ENCODE data around the gene SMC1A. TPM values are rescaled to one million over a fixed set of nuclear protein-coding genes. Genes with fewer than 3 reads are reported as not detected.
"Not testable (repeated sequence)": the region's sequence is repeated elsewhere in the genome, so short reads cannot be mapped to it uniquely, and the experiment has no call there.

Gene SMC1A
- total RNA-seq, 1 experiment from 2014 or later, result 15.7 TPM

GRCh38 chrX:53376888-53377287 lies 45.6 kb downstream of the SMC1A start:
- Histone ChIP-seq H3K27me3 (ENCODE audit: low read length) (no peaks in the 10 kb centered on the region), H3K9ac (ENCODE audit: low read length) (no peak overlapping the region), H2AFZ (ENCODE audit: low read length) (no peak overlapping the region), H4K20me1 (ENCODE audit: insufficient read depth, low read depth, low read length) (no peaks in the 10 kb centered on the region), H3K36me3 (ENCODE audit: insufficient read depth, low read length) (no peaks in the 10 kb centered on the region), H3K4me1 (ENCODE audit: low read length) (no peaks in the 10 kb centered on the region), H3K79me2 (ENCODE audit: low read length) (no peaks in the 10 kb centered on the region), H3K9me3 (ENCODE audit: low read length) (no peaks in the 10 kb centered on the region), H3K4me2 (ENCODE audit: low read depth, low read length, poor library complexity, severe bottlenecking) (no peak overlapping the region), H3K4me3 (ENCODE audit: low read length) (no peak overlapping the region), H3K27ac (ENCODE audit: low read length) (no peak overlapping the region), H3K9me2 (replicated peaks; ENCODE audit: insufficient read depth, low read length) (no peaks in the 10 kb centered on the region)
- no peak for DNase-seq

GRCh38 chrX:53374923-53375322 lies 47.5 kb downstream of the SMC1A start:
- H3K4me2 ChIP-seq (ENCODE audit: low read depth, low read length, poor library complexity, severe bottlenecking), result no peak overlapping the region
- no peak overlapping the region for H3K27ac ChIP-seq (ENCODE audit: low read length)

DNA sequence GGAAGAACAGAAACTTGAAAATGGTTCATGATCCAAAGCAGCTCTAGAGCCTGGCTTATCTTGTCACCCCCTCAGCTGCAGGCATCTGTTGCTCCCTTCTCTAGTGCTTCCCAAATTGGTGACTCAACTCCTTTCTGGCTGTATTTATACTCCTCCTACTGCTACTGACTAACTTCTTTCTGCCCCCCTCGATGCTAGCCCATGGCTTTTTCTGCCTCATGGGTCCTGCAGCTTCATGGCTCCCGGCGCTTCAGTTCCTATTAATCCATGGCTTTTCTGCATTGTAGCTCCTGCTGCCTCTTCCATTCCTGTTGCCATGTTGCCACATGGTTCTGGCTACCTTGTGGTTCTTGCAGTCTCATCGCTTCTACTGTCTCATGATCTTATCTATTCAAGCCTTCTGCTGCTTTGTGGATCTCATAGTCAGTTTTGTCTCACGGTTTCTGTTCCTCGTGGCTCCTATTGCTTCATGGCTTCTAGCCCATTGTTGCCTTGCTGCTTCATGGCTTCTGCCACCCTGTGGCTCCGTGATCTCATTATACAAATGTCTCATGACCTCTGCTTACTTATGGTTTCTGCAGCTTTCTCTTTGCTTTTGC lies 48.1 kb downstream of the SMC1A start:
- no peak overlapping the region for H3K27ac ChIP-seq (ENCODE audit: low read length)
- H4K20me1 ChIP-seq (ENCODE audit: insufficient read depth, low read depth, low read length), result no peaks in the 10 kb centered on the region
- H3K9me2 ChIP-seq (replicated peaks; ENCODE audit: insufficient read depth, low read length), result no peaks in the 10 kb centered on the region
- DNase-seq, result peak; percentile 44
- H3K4me2 ChIP-seq (ENCODE audit: low read depth, low read length, poor library complexity, severe bottlenecking), result no peak overlapping the region
- no peak overlapping the region for H3K4me3 ChIP-seq (ENCODE audit: low read length)
- no peaks in the 10 kb centered on the region for H3K79me2 ChIP-seq (ENCODE audit: low read length)
- H3K4me1 ChIP-seq (ENCODE audit: low read length), result no peaks in the 10 kb centered on the region
- H3K27me3 ChIP-seq (ENCODE audit: low read length), result no peaks in the 10 kb centered on the region
- no peaks in the 10 kb centered on the region for H3K36me3 ChIP-seq (ENCODE audit: insufficient read depth, low read length)
- H2AFZ ChIP-seq (ENCODE audit: low read length), result no peak overlapping the region
- no peaks in the 10 kb centered on the region for H3K9me3 ChIP-seq (ENCODE audit: low read length)
- H3K9ac ChIP-seq (ENCODE audit: low read length), result no peak overlapping the region

More at GRCh38 chrX:53374923-53375322, 47.5 kb downstream of the SMC1A start:
- no peaks in the 10 kb centered on the region for H3K79me2 ChIP-seq (ENCODE audit: low read length)
- H3K27me3 ChIP-seq (ENCODE audit: low read length), result no peaks in the 10 kb centered on the region
- no peaks in the 10 kb centered on the region for H3K9me2 ChIP-seq (replicated peaks; ENCODE audit: insufficient read depth, low read length)
- H3K4me1 ChIP-seq (ENCODE audit: low read length), result no peaks in the 10 kb centered on the region
- H3K9me3 ChIP-seq (ENCODE audit: low read length), result no peaks in the 10 kb centered on the region
- H3K9ac ChIP-seq (ENCODE audit: low read length), result no peak overlapping the region
- DNase-seq, result no peak
- H3K4me3 ChIP-seq (ENCODE audit: low read length), result no peak overlapping the region
- no peaks in the 10 kb centered on the region for H4K20me1 ChIP-seq (ENCODE audit: insufficient read depth, low read depth, low read length)
- no peak overlapping the region for H2AFZ ChIP-seq (ENCODE audit: low read length)
- H3K36me3 ChIP-seq (ENCODE audit: insufficient read depth, low read length), result no peaks in the 10 kb centered on the region

- Histone ChIP-seq H3K4me2 (ENCODE audit: low read depth, low read length, poor library complexity, severe bottlenecking) (no peak overlapping the region), H4K20me1 (ENCODE audit: insufficient read depth, low read depth, low read length) (no peaks in the 10 kb centered on the region), H3K4me3 (ENCODE audit: low read length) (no peak overlapping the region), H3K79me2 (ENCODE audit: low read length) (no peaks in the 10 kb centered on the region), H3K9me3 (ENCODE audit: low read length) (no peaks in the 10 kb centered on the region), H3K9ac (ENCODE audit: low read length) (no peak overlapping the region), H3K36me3 (ENCODE audit: insufficient read depth, low read length) (no peaks in the 10 kb centered on the region), H3K27me3 (ENCODE audit: low read length) (no peaks in the 10 kb centered on the region), H3K4me1 (ENCODE audit: low read length) (no peaks in the 10 kb centered on the region), H3K27ac (ENCODE audit: low read length) (no peak overlapping the region), H3K9me2 (replicated peaks; ENCODE audit: insufficient read depth, low read length) (no peaks in the 10 kb centered on the region), H2AFZ (ENCODE audit: low read length) (no peak overlapping the region)
- no peak for DNase-seq
Observed at GRCh38 chrX:53373307-53373706, 49.1 kb downstream of the SMC1A start.

DNA sequence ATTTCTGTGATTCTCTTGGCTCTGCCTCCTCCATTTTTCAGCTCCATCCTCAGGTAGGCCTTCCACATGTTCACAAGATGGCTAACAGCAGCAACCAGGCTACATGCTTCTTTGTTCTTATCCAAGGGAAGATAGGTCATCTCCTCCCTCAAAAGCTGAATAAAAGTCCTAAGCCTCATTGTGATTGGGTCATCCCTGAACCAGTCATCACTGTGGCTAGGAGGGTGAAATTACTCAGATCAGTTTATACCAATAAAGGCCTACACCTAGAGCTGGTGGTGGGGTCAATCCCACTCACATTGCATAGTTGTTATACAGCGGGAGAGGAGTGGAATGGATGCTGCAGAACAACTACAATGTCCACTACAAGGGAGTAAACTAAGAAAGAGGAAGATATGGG lies 56.0 kb downstream of the SMC1A start:
- not testable (repeated sequence) for H3K9me2 ChIP-seq (replicated peaks; ENCODE audit: insufficient read depth, low read length); H2AFZ ChIP-seq (ENCODE audit: low read length); H3K4me1 ChIP-seq (ENCODE audit: low read length); H3K79me2 ChIP-seq (ENCODE audit: low read length); H3K27ac ChIP-seq (ENCODE audit: low read length); DNase-seq; H4K20me1 ChIP-seq (ENCODE audit: insufficient read depth, low read depth, low read length); H3K4me2 ChIP-seq (ENCODE audit: low read depth, low read length, poor library complexity, severe bottlenecking); H3K9ac ChIP-seq (ENCODE audit: low read length); H3K36me3 ChIP-seq (ENCODE audit: insufficient read depth, low read length); H3K27me3 ChIP-seq (ENCODE audit: low read length); H3K4me3 ChIP-seq (ENCODE audit: low read length); H3K9me3 ChIP-seq (ENCODE audit: low read length)

DNA sequence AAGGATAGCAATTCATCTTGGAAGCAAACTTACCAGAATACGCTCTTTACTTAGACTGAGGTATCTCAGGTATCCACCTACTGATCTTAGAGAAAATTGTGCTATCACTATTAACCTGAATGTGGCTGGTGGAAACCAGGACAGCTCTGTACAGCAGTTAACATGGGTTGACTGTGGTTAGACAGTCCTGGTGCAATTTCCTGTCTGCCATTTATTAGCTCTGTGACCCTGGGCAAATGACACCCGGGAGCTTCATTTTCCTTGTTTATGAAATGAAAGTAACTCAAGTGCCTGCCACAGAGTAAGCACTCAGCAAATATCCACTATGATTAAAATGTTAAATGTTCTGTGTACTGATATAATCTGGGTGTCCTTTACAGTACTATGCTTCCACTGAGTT lies 60.0 kb downstream of the SMC1A start:
- H3K4me2 ChIP-seq (ENCODE audit: low read depth, low read length, poor library complexity, severe bottlenecking), result no peak overlapping the region

GRCh38 chrX:53357799-53358530 lies 64.5 kb downstream of the SMC1A start:
- H3K27ac ChIP-seq (ENCODE audit: low read length), result no peak overlapping the region
- H3K36me3 ChIP-seq (ENCODE audit: insufficient read depth, low read length), result no peaks in the 10 kb centered on the region
- H3K79me2 ChIP-seq (ENCODE audit: low read length), result no peaks in the 10 kb centered on the region
- no peak for DNase-seq
- H3K9me3 ChIP-seq (ENCODE audit: low read length), result no peaks in the 10 kb centered on the region
- no peak overlapping the region for H3K4me3 ChIP-seq (ENCODE audit: low read length)
- H3K27me3 ChIP-seq (ENCODE audit: low read length), result no peaks in the 10 kb centered on the region
- H3K4me1 ChIP-seq (ENCODE audit: low read length), result no peaks in the 10 kb centered on the region
- no peak overlapping the region for H3K4me2 ChIP-seq (ENCODE audit: low read depth, low read length, poor library complexity, severe bottlenecking)
- no peak overlapping the region for H3K9ac ChIP-seq (ENCODE audit: low read length)
- no peaks in the 10 kb centered on the region for H3K9me2 ChIP-seq (replicated peaks; ENCODE audit: insufficient read depth, low read length)
- no peak overlapping the region for H2AFZ ChIP-seq (ENCODE audit: low read length)
- no peaks in the 10 kb centered on the region for H4K20me1 ChIP-seq (ENCODE audit: insufficient read depth, low read depth, low read length)

More for the DNA sequence above, 60.0 kb downstream of the SMC1A start:
- no peak overlapping the region for H2AFZ ChIP-seq (ENCODE audit: low read length)
- no peaks in the 10 kb centered on the region for H3K36me3 ChIP-seq (ENCODE audit: insufficient read depth, low read length)
- H3K4me1 ChIP-seq (ENCODE audit: low read length), result no peaks in the 10 kb centered on the region
- no peak overlapping the region for H3K4me3 ChIP-seq (ENCODE audit: low read length)
- no peak overlapping the region for H3K27ac ChIP-seq (ENCODE audit: low read length)
- H3K9me3 ChIP-seq (ENCODE audit: low read length), result no peaks in the 10 kb centered on the region
- no peaks in the 10 kb centered on the region for H3K9me2 ChIP-seq (replicated peaks; ENCODE audit: insufficient read depth, low read length)
- no peak for DNase-seq
- H4K20me1 ChIP-seq (ENCODE audit: insufficient read depth, low read depth, low read length), result no peaks in the 10 kb centered on the region
- no peak overlapping the region for H3K9ac ChIP-seq (ENCODE audit: low read length)
- no peaks in the 10 kb centered on the region for H3K27me3 ChIP-seq (ENCODE audit: low read length)
- H3K79me2 ChIP-seq (ENCODE audit: low read length), result no peaks in the 10 kb centered on the region

- Histone ChIP-seq H3K4me2 (ENCODE audit: low read depth, low read length, poor library complexity, severe bottlenecking) (no peak overlapping the region), H3K27me3 (ENCODE audit: low read length) (no peaks in the 10 kb centered on the region), H3K36me3 (ENCODE audit: insufficient read depth, low read length) (no peaks in the 10 kb centered on the region), H2AFZ (ENCODE audit: low read length) (no peak overlapping the region), H3K79me2 (ENCODE audit: low read length) (no peaks in the 10 kb centered on the region), H3K27ac (ENCODE audit: low read length) (no peak overlapping the region), H3K9me3 (ENCODE audit: low read length) (no peaks in the 10 kb centered on the region), H3K9me2 (replicated peaks; ENCODE audit: insufficient read depth, low read length) (no peaks in the 10 kb centered on the region), H3K9ac (ENCODE audit: low read length) (no peak overlapping the region), H3K4me3 (ENCODE audit: low read length) (no peak overlapping the region), H4K20me1 (ENCODE audit: insufficient read depth, low read depth, low read length) (no peaks in the 10 kb centered on the region), H3K4me1 (ENCODE audit: low read length) (no peaks in the 10 kb centered on the region)
- DNase-seq, result peak; percentile 88
Observed at GRCh38 chrX:53356186-53356585, 66.3 kb downstream of the SMC1A start.

Measured in Karpas-422 (cell line).